Activated CD4-positive, CD25-positive, alpha-beta regulatory T cell treated with anti-CD3 and anti-CD28 coated beads, Interleukin-2, amount 50 U/mL, for 72 hours (primary cell): ENCODE data around the gene PDE11A.
"Not testable (repeated sequence)": the region's sequence is repeated elsewhere in the genome, so short reads cannot be mapped to it uniquely, and the experiment has no call there.

ENCODE experiments used
- DNase-seq: peaks from one replicate; pipeline ENCODE4 v3.0.0; 2021

The PDE11A gene

GRCh38 chr2:178072383-178073301 lies at the start of gene PDE11A:
Gene PDE11A (minus strand): TSS chr2:178072777. CDS start chr2:178072437, 340 bp downstream.
- DNase-seq, result peak; percentile 34

DNA sequence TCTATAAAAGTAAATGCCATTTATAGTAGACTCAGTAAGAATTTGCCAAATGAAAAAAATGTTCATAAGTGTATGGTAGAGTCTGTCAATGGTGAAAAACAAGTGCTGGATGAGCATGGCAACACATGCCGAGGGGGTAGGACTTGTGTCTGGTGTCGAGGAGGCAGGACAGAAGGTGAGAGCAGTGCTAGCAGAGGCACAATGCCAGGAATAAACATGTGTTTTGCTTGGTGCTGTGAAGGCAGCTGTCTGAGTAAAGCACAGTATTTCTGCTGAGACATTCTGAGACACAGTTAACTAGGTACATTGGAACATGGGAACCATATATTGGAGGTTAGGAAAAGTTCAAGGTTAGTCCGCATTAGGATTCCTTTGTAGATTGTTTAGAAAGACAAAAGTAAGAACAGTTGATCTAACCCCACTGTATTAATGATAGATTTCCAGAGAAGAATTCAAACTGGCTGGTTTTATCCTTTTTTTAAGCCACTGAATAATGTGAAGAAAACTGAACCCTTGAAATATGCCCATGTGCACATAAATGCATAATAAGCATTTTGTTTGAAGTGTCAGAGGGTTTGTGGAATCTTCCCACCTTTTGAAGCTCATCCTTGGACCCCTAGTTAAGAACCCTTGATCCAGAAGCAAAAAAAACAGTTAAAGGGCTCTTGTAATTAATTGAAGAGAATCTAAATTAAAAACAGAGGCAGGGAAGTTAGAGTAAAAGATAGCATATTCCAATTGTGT lies 46.8 kb upstream of the PDE11A start:
- no peak for DNase-seq

- DNase-seq, result no peak
These were observed 45.1 kb upstream of the PDE11A start for GRCh38 chr2:178117725-178118124.

DNA sequence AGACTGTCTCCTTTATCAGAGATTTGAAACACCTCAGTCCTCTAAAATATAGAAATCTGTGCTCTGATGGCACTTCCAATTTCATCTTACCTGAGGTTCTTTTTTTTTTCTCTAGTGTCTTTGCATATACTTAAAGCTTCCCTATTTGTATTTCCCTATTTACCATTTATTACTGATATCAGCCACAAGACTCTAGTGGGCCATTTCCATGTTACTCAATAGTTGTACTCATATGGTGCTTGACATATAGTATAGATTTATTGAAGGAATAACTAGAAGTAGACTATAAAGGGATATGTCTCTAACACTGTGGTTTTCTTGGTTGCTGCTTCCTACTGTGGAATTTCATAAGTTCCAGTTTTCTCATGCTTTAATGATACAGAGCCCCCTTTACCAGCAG lies 42.7 kb upstream of the PDE11A start:
- no peak for DNase-seq

GRCh38 chr2:178114462-178114861 lies 41.9 kb upstream of the PDE11A start:
- no peak for DNase-seq

GRCh38 chr2:178112202-178113152 lies 39.9 kb upstream of the PDE11A start, which contains the start of gene RBM45:
Gene RBM45 (plus strand): TSS chr2:178112437. CDS start chr2:178112547, 110 bp downstream.
- DNase-seq, result peak; percentile 91

GRCh38 chr2:178111743-178112142 lies 39.2 kb upstream of the PDE11A start:
- DNase-seq, result no peak

DNA sequence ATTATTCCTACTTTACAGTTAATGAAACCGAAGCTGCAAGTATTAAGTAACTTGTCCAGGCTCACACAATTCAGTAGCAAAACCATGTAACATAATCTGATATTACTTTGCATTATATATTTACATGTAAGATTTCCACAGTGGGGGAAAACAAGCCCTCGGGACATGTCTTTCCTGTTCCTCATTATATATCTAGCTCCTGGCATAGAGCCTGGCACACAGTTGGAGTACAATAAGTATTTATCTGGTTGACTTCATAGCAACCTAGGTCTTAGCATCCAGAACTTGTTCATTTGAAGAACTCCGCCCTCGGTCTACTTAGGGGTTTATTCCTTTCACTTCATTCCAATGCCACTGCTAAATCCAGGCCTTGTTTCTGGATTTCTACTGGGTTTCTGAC lies 38.1 kb upstream of the PDE11A start:
- DNase-seq, result no peak

DNA sequence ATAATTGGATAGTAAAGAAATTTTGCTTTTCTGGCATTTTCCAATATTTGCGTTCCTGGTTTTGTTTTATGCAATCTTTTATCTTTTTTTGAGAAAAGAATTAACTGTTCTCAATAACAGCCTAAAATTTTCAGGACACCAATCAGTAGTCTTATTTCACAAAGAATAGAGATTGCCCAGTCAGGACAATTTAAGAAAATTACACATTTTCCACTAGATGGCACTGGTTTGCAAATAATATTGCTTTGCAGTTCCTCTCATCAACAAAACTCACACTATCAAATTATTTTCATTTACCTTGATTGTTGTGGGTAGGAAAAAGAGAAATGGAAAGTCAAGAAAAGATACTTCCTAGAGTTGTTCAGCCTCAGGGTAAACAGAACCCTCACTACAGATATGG lies 37.2 kb upstream of the PDE11A start:
- DNase-seq, result no peak

DNA sequence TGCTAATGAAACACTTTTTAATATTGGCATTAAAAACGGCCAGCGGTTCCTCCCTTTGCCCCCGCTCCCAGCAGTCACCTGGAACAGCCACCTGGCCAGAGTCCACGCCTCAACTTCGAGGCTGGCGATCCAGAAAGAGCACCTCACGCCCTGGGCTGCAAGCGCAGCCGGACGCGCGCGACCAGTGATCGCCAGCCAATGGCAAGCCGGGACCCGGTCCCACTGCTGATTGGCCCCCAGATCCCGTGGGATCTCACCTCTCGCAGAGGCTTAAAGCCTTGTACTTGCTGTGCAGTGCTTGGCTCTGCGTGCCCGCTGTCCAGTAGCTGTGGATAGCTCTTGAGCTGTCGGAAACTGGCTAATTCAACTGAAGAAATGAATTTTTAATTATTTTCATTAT lies 35.6 kb upstream of the PDE11A start:
- DNase-seq, result no peak

GRCh38 chr2:178106053-178106452 lies 33.5 kb upstream of the PDE11A start:
- DNase-seq, result no peak

DNA sequence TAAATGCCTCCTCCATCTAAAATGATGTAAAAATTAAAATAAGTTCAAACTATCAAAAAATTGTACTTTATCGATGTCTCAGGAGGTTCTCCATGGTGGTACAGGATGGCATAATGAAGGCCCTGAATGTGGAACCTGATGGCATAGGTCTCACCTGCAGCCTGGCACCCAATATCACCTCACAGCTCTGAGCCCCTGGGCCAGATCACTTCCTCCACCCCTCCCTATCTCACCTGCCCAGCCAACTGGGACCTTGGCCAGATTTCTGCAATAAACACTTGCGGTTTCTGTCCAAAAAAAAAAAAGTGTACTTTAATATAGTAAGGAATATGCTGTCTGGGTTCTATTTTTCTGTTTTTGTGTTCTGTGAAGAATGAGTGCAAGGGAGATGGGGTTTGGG lies 33.0 kb upstream of the PDE11A start:
- no peak for DNase-seq

DNA sequence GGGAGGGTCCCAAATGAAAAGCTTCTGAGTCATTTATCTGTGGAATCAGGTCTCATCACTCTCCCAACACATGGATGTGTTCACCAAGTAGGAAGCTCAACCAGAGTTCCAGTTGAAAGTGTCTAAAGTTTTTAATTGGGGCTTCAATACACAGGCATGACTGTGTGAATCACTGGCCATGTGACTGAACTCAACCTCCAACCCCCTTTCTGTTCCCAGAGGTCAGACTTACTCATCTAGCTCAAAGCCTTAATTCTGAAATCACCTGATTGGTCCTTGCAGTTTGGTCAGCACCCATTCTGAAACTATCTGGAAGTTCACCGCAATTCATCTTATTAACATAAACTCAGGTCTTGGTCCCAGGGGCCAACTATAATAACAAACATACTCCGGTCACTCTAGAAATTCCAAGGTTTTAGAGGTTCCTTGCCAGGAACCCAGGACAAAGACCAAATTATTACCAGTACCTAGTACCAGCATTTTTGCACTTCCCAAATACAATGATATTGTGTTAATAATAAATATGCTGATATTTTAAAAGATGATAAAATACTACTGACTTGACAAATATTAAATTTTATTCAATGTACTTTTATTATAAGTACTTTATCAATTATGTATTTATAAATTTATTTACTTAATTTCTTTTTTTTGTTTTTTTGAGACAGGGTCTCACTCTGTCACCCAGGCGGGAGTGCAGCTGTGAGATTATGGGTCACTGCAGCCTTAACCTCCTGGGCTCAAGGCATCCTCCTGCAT lies 28.9 kb upstream of the PDE11A start:
- DNase-seq, result no peak

DNA sequence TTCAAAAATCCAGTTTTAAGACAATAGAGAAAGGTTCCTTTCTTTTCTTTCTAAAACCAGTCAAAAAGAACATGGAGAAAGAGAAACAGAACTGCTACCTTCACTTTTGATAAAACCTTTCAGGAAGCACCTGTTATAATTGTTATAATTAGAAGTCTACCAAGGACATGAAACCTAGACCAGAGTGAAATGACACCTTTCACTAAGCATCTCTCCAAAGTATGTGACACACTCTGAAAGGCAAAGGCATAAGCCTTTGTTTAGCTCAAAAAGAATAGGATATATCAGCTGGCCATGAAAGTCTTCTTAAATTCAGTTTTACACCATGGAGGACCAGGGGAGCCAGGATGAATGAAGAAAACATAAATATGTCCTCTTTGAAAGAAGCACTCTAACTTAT lies 20.9 kb upstream of the PDE11A start:
- no peak for DNase-seq

- no peak for DNase-seq
These were observed 16.2 kb upstream of the PDE11A start for GRCh38 chr2:178088774-178089270.

GRCh38 chr2:178084273-178084672 lies 11.7 kb upstream of the PDE11A start:
- DNase-seq, result no peak

DNA sequence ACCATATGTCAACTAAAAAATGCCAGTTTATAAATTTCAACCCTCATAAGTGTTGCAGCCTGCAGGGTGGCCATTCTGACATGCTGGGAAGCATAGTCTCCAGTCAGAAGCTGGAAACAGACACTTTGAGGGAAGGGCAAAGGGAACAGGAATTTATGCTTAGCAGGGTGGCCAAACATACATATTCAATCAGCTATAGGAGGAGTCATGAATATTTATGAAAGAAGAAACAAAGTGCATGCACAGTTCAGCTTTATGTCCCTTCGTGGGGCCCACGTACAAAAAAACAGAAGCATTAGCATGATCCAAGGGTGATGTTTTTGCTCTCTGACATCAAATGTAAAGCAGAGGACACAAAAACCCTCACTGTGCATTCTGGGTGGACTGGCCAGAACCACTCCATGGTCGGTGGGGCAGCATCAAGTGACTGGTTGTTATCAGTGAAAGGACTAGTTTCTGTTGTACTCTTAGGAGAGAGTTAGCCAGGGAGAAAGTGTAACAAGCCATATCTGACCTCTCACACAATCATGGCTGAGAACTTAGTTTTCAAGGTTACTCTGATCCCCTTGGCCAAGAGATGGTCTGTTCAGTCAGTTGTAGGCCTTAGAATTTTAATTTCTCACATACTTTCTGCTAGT lies 9.9 kb upstream of the PDE11A start:
- no peak for DNase-seq

- DNase-seq, result not testable (repeated sequence)
These were observed 6.7 kb upstream of the PDE11A start for GRCh38 chr2:178079279-178079678.

DNA sequence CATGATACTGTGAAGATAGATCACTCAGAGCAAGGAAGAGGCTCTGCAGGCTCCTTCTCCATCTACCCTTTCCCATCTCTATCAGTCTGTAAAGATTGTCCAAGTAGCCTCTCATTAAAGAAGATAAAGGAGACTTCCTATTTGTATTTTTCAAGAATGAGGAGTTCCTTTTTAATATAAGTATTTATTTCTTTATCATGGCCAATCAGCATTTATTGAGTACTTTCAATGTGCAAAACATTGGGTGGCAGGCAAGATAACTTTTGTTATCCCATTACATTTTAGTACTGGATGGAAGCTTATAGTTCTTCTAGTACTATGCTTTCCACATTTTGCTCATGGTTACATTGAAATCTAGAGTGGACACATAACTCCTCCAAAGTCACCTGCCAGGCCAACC lies 3.6 kb upstream of the PDE11A start:
- no peak for DNase-seq

GRCh38 chr2:178075006-178075326 lies 2.4 kb upstream of the PDE11A start:
- no peak for DNase-seq
